ENCODE results near the gene FOXN3.

- no peak for TF ChIP-seq CTCF (IDR thresholded peaks at IDR 0.05)
- TF ChIP-seq POLR2A (IDR thresholded peaks at IDR 0.05), result no peak
Measured at GRCh38 chr14:89155491-89155890, 261.5 kb downstream of the FOXN3 start.
